ENCODE measurements around the gene CWF19L2. TPM values are rescaled to one million over a fixed set of nuclear protein-coding genes. Genes with fewer than 3 reads are reported as not detected.

Gene CWF19L2
- total and polyA plus RNA-seq, 2 of the 8 experiments (the other 6 are each of a cell fraction or from before 2014, with no cell fraction given): 2.2 to 16.6 TPM

DNA sequence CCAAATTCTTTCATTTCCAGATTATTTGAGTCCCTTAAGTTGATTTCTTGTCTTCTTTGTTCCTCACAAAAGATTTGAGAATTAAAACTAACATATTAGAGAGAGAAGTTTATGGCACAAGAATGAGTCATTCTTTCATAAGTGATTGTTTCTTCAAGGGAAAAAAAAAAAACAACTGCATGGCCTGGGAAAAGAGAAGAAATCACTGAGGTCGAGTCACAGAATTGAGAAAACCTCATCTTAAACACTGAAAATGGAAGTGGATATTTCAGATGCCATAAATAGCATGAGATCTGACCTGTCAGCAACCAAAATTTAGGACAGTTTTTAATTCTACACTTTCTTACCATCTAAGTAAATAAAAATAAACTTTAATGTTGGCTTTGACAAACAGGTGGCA is 87.2 kb downstream of the CWF19L2 start:
- Histone ChIP-seq H3K14ac (ENCODE audit: insufficient read length) (no peak overlapping the region), H3K4ac (replicated peaks; ENCODE audit: insufficient read length, low read depth, low read length) (no peak overlapping the region), H3K4me2 (ENCODE audit: insufficient read depth in 1 of 2, low read depth in 2 of 2, low read length in 2 of 2) (no peak overlapping the region), H3K79me2 (ENCODE audit: control insufficient read depth in 1 of 2, insufficient read depth in 2 of 2, low read length in 2 of 2) (no peaks in the 10 kb centered on the region), H4K91ac (replicated peaks; ENCODE audit: insufficient read length, low read length) (no peak overlapping the region), H3K56ac (replicated peaks; ENCODE audit: insufficient read length, low read depth, low read length) (no peak overlapping the region), H2AK5ac (ENCODE audit: low read depth, low read length) (no peak overlapping the region), H3K27ac (ENCODE audit: low read depth, low read length) (no peak overlapping the region), H2BK15ac (ENCODE audit: low read length) (no peak overlapping the region), H3K4me3 (ENCODE audit: extremely low read depth in 1 of 4, insufficient read depth in 2 of 4, low read depth in 3 of 4, low read length in 4 of 4) (no peak overlapping the region), H3K18ac (ENCODE audit: extremely low read depth, low read length) (no peak overlapping the region), H3K9me3 (ENCODE audit: insufficient read depth in 2 of 2, low read depth in 1 of 2, low read length in 1 of 2) (no peaks in the 10 kb centered on the region), H2AFZ (ENCODE audit: low read length) (no peak overlapping the region), H2BK120ac (replicated peaks; ENCODE audit: low read depth, low read length) (no peak overlapping the region), H3K27me3 (replicated peaks in 1 of 4; ENCODE audit: control insufficient read depth in 3 of 4, extremely low read depth in 1 of 4, insufficient read depth in 3 of 4, low read length in 3 of 4) (no peaks in the 10 kb centered on the region), H2BK5ac (ENCODE audit: low read depth, low read length) (no peak overlapping the region), H4K5ac (ENCODE audit: insufficient read length, low read depth, low read length) (no peak overlapping the region), H3K4me1 (replicated peaks in 1 of 4; ENCODE audit: control insufficient read depth in 3 of 4, insufficient read depth in 4 of 4, low read length in 3 of 4) (no peaks in the 10 kb centered on the region), H3K9ac (replicated peaks in 1 of 4; ENCODE audit: extremely low read depth in 1 of 4, low read depth in 3 of 4, low read length in 3 of 4) (no peak overlapping the region), H3K23me2 (ENCODE audit: low read depth, low read length) (no peaks in the 10 kb centered on the region), H2BK20ac (ENCODE audit: low read length) (no peak overlapping the region), H4K8ac (ENCODE audit: extremely low read depth, insufficient read depth, low read length) (no peak overlapping the region), H3K23ac (ENCODE audit: insufficient read length) (no peak overlapping the region), H3K79me1 (ENCODE audit: low read depth, low read length) (no peaks in the 10 kb centered on the region), H4K20me1 (replicated peaks in 1 of 2; ENCODE audit: control insufficient read depth in 1 of 2, insufficient read depth in 2 of 2, low read length in 2 of 2) (no peaks in the 10 kb centered on the region), H3K36me3 (ENCODE audit: control insufficient read depth in 2 of 4, insufficient read depth in 4 of 4, low read length in 3 of 4) (no peaks in the 10 kb centered on the region), H2BK12ac (ENCODE audit: low read depth, low read length) (no peak overlapping the region)
- DNase-seq (ENCODE audit: low read depth in 1 of 2, low spot score in 2 of 2) (no peak), FAIRE-seq (no peak)
- CTCF ChIA-PET (ENCODE audit: partially characterized antibody): interaction anchor here (1.2 kb wide), 1 partner anchor 14 kb away, joined by 3 read pairs; no protein-coding TSS in a partner anchor
- TF ChIP-seq SIN3A (conservative IDR thresholded peaks at IDR 0.05 in 1 of 2, IDR thresholded peaks at IDR 0.05 in 1 of 2; ENCODE audit: low read depth in 1 of 2, low read length in 2 of 2): no peak
- no peak for TF ChIP-seq JUND (IDR thresholded peaks at IDR 0.05; ENCODE audit: low read length)
- no peak for TF ChIP-seq SIRT6 (IDR thresholded peaks at IDR 0.05; ENCODE audit: low read length)
- no peak for TF ChIP-seq GTF2F1 (IDR thresholded peaks at IDR 0.05; ENCODE audit: borderline replicate concordance, low read depth, low read length)
- TF ChIP-seq SP1 (IDR thresholded peaks at IDR 0.05; ENCODE audit: low read depth, low read length): no peak
- no peak for TF ChIP-seq CBX8 (IDR thresholded peaks at IDR 0.05; ENCODE audit: borderline replicate concordance, low read depth, low read length)
- no peak for TF ChIP-seq POU5F1 (IDR thresholded peaks at IDR 0.05; ENCODE audit: low read depth, low read length)
- no peak for TF ChIP-seq RFX5 (IDR thresholded peaks at IDR 0.05; ENCODE audit: borderline replicate concordance, low read depth, low read length)
- TF ChIP-seq SP2 (IDR thresholded peaks at IDR 0.05; ENCODE audit: low read length): no peak
- TF ChIP-seq RXRA (IDR thresholded peaks at IDR 0.05; ENCODE audit: insufficient read depth, low read depth, low read length): no peak
- TF ChIP-seq POLR2A (IDR thresholded peaks at IDR 0.05; ENCODE audit: control extremely low read depth in 1 of 2, low read depth in 2 of 2, low read length in 2 of 2): no peak
- no peak for TF ChIP-seq SIX5 (IDR thresholded peaks at IDR 0.05; ENCODE audit: low read depth, low read length)
- no peak for TF ChIP-seq RBBP5 (IDR thresholded peaks at IDR 0.05; ENCODE audit: borderline replicate concordance, low read depth, low read length)
- no peak for TF ChIP-seq BACH1 (IDR thresholded peaks at IDR 0.05; ENCODE audit: low read length)
- no peak for TF ChIP-seq SUZ12 (IDR thresholded peaks at IDR 0.05; ENCODE audit: low read length)
- TF ChIP-seq CBX5 (IDR thresholded peaks at IDR 0.05; ENCODE audit: low read depth, low read length): no peak
- POLR2A ChIA-PET (ENCODE audit: partially characterized antibody): interaction anchor here (1.0 kb wide), 1 partner anchor 9 kb away, joined by 3 read pairs; no protein-coding TSS in a partner anchor
- 80% methylated on average over 1 of the region's 1 CpG; no CpG with 5 or more reads in 1 of the 2 experiments for WGBS, 2 experiments (ENCODE audit: extremely low coverage in 1 of 2, insufficient coverage in 1 of 2, insufficient read length in 1 of 2, insufficient replicate concordance in 2 of 2, low coverage in 1 of 2, low lambda C conversion rate in 2 of 2, missing lambda C conversion rate in 1 of 2)
